Fibroblast of gingiva (primary cell): ENCODE data around the gene ADAMTSL3.
"Not testable (repeated sequence)": the region's sequence is repeated elsewhere in the genome, so short reads cannot be mapped to it uniquely, and the experiment has no call there.

Experiments
- DNase-seq: peaks from one replicate; pipeline ENCODE4 v3.0.0-alpha.2; 2011; ENCODE audit warnings: low read depth

ADAMTSL3 gene

DNA sequence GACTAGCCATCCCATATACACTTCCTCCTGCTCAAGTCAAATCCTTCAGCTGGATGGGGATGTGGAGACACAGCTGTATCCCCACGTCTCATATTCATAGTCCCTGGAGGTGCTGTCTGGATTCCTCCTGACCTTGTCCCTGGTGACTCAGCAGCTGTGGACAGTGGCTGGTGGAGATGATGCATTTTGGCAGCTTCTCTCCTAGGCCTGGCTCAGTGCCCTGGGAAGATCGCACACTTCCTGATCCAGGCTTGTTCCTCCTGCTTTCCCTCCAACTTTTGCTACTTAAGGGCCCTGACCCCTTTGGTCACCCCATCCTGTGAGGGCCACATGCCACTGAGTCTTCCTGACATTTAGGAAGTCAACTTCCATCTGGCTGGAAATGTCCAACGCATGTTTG, 44.4 kb downstream of the ADAMTSL3 start:
- DNase-seq = no peak

DNA sequence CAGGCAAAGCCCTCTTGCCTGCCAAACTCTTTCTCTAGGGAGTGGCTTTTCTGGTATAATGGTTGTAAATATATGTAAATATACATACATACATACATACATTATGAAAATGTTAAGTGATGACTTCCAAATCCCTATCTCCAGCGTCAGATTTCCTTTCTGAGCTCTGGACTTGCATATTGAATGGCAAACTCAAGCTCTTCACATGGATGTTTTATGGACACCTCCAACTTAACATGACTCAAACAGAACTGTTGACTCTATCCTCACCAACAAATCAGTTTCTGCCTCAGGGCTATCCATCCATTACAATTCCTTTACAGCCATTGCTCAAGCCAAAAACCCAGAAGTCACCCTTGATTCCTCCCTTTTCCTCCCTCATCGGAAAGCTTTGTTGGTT, 45.1 kb downstream of the ADAMTSL3 start:
- DNase-seq = no peak

GRCh38 chr15:83700082-83700481, 46.2 kb downstream of the ADAMTSL3 start:
- no peak for DNase-seq

- DNase-seq = not testable (repeated sequence)
Measured at GRCh38 chr15:83702314-83702713, 48.4 kb downstream of the ADAMTSL3 start.

DNA sequence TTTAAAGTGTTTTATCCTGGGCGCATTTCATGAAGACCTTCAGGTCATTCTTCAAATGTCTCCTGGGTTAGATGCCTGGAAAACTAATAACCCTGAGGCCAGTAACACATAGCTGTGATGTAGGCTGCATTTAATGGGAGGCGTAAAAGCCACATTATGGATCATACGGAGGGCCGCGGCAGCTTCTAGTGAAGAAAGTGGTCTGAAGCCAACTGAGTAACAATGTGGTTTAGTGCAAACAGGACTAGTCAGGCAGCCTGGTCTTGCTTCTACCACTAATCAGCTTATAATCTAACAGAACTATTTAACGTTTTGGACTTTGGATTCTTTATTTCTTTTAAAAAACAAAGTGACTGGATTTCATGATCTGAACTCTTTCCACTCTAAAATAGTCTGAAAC, 54.4 kb downstream of the ADAMTSL3 start:
- no peak for DNase-seq

- no peak for DNase-seq
Measured at GRCh38 chr15:83709241-83709640, 55.3 kb downstream of the ADAMTSL3 start.

DNA sequence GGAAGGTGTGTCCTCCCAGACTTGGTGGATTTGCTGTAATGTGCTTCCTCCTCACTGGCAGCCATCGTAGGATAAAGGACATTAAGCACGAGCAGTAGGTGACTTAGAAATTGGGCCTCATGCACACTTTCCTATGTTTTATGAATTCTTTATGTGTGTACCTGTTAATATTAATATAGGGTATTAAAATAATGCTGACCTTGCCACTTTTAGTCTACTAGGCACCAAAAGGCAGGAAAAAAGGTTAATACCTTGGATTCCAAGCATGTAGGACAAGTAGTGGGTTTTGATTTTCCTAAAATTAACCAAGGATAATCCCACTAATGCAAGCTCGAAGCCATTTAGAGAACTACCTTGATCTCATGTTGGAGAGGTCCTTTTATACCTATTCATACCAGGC, 55.9 kb downstream of the ADAMTSL3 start:
- no peak for DNase-seq

- no peak for DNase-seq
Measured at GRCh38 chr15:83710452-83710851, 56.5 kb downstream of the ADAMTSL3 start.

GRCh38 chr15:83711236-83711635, 57.3 kb downstream of the ADAMTSL3 start:
- DNase-seq = no peak

GRCh38 chr15:83713242-83713641, 59.3 kb downstream of the ADAMTSL3 start:
- DNase-seq = no peak

DNA sequence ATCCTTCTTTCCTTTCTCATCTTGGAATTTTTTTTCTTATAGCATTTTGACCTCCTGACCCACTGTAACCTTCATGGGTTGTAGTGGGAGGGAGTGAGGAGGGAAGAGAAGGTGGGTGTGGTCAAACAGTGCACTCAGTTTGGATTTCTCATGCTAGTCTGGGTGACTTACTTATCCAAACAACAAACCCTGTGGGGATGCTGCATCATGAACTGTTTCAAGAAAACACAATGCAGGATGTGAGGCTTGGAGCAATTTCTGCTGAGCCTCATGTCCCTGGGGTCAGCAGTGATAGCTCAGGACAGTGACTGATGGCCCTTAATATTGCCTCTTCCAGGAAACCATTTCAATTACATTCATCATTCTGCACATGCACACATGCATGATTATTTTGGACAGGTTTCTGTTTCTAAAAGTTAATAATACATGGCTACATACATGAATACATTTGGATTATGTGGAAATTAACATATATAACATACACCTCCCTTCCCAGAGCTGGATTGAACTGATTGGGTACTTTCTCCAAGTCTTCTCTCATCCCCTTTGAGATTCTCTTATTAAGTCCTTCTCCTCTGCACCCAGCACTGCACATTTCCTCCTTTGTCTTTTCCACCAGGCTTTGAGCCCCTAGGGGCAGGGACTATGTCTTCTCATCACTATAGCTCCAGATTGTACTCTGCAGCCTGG, 61.2 kb downstream of the ADAMTSL3 start:
- no peak for DNase-seq

GRCh38 chr15:83716605-83717004, 62.7 kb downstream of the ADAMTSL3 start:
- no peak for DNase-seq

DNA sequence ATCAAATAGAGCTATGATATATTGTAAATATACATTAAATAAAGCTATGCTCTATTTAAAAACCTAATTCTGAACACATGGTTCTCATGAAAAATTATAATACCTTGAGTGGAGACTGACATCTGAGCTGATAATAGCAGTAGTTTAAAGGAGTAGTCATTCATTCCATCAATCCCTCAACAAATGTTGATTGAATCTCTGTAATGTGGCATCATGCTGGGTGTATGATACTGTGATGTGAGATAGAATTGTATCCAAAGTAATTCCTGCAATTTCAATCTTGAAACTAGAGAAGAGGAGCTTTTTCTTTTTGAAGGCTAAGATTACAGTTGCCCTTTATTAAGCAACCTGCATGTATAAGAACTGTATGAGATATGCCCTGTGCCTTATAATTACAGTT, 63.1 kb downstream of the ADAMTSL3 start:
- no peak for DNase-seq

DNA sequence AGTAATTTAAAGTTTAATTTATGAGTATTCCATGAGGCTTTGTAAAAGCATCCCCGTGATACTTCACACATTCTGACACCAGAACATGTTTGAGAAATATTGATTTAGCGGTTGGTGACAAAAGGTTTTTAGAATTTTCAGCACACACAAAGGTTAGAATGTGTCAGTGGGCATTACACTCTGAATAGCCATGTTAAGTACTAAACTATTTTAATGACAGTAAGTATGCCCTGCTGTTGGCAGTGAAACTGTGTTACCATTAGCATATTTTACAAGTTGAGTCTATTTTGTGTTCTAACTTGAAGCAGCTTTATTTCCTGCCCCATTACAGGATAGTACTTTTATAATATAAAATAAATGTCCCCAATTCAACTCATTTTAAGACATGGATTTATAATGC, 66.5 kb downstream of the ADAMTSL3 start:
- DNase-seq = no peak

GRCh38 chr15:83721031-83721430, 67.1 kb downstream of the ADAMTSL3 start:
- DNase-seq = no peak

DNA sequence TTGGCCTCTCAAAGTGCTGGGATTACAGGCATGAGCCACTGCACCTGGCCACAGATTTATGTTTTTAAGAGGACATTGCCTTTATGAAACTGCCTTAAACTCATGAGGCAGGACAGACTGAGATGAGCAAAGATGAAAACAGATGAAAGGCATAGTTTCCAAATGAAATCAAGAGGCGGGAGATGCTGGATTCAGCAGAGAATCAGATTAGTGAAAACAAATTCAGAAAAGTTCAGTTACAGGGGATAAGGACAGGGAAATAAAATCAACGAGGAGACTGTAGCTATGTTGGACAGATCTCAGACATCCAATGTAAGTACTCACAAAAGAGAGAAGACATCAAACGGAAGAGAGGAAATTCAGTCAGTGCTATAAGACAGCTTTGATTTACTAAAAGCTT, 68.1 kb downstream of the ADAMTSL3 start:
- DNase-seq = no peak

GRCh38 chr15:83723216-83723615, 69.3 kb downstream of the ADAMTSL3 start:
- DNase-seq = no peak

DNA sequence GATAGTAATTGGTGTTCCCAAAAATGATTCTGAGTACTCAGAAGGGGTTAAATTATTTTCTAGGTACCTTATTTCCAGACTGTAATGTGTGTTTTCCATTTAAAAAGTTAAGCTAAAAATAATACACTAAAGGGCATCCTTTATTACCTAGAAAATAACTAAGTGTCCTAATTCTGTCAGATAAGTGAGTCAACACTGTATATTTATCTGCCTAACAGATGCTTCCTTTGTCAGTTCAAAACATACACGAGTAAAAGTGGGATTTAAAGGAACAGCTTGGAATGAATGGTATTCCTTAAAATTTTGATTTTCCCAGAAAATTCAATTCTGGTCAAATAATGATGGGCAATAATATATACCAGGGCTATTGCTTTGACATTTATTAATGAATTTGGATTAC, 78.3 kb downstream of the ADAMTSL3 start:
- DNase-seq = no peak

- no peak for DNase-seq
Measured at GRCh38 chr15:83732770-83733169, 78.8 kb downstream of the ADAMTSL3 start.

GRCh38 chr15:83733206-83733605, 79.3 kb downstream of the ADAMTSL3 start:
- no peak for DNase-seq

DNA sequence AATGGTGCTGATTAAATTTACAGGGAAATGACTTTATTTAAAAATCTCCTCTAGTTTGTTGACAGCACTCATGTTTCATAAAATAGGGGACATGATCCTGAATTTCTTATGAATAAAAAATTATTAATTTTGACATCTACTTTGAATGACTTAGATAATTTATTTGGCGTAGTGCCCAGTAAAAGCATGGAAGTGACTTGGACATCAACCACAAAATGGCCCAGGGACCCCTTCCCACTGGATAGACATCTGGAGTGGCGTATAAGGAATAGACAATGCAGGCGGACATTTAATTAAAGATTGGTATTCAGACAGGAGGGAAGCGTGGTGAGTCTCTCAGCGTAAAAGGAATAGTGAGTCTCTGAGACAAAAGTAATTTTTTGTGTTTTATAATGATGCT, 79.8 kb downstream of the ADAMTSL3 start:
- DNase-seq = no peak

DNA sequence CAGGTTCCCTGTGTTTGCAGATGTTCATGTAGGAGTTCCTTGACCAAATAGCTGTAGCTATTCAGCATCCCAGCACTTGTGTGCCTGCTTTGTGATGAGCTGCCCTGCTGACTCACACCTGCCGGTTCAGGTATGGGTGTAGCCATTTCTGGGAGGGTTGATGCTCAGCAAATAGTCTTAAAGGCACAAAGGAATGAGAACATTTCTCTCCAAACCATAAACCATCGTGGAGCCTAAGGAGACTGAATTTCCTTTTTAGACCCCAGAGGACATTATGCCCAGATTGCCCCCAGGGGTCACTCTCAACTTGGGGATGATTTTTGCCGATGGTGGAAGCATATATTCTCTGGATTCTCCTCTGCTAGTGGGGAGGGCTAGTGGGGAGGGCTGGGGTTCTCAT, 80.6 kb downstream of the ADAMTSL3 start:
- DNase-seq = no peak

DNA sequence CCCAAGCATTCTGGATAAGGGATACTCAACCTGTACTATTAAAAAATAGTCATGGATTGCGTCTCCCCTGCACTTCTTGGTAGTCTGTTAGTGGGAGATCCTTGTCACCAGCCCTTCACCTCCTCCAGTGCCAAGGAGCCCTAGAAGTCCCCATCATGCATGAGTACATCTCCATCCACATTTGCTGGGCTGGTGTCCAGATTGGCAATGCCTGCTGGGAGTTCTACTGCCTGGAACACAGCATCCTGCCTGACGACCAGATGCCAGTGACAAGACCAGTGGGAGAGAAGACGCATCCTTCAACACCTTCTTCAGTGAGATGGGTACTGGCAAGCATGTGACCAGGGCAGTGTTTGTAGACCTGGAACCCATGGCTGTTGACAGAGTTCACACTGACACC, 85.7 kb downstream of the ADAMTSL3 start:
- no peak for DNase-seq

- DNase-seq = no peak
Measured at GRCh38 chr15:83745771-83746170, 91.8 kb downstream of the ADAMTSL3 start.

DNA sequence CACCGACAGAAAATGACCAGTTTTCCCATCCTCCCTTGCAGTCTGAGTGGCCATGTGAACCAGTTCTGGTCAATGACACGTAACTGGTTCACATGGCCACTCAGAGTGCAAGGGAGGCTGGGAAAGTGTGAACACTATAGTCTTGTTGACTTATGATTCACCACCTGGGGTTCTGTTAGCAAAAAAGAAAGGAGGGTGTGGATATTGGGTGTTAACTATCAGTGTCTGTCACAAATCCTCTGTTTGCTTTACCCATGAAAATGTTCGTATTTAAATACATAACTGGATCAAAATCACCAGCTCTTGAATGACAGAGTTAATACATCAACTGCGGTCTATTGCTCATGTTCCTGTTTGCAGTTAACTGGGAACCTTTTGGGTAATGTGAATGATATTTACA, 92.3 kb downstream of the ADAMTSL3 start:
- no peak for DNase-seq
